GM18858 (cell line): ENCODE results near the gene FHIP2A.
"Not testable (repeated sequence)": the region's sequence is repeated elsewhere in the genome, so short reads cannot be mapped to it uniquely, and the experiment has no call there.

Source experiments
- ATAC-seq: cut with Tn5 transposase; IDR thresholded peaks from one replicate; pipeline ENCODE4 v1.9.1; 2021; ENCODE audit not compliant: unreplicated experiment

Gene FHIP2A

GRCh38 chr10:114811862-114812261 is 9.7 kb upstream of the FHIP2A start:
- no peak for ATAC-seq

GRCh38 chr10:114815791-114816190 is 5.8 kb upstream of the FHIP2A start:
- ATAC-seq = no peak

- ATAC-seq = no peak
These were observed 5.3 kb upstream of the FHIP2A start for GRCh38 chr10:114816308-114816707.

GRCh38 chr10:114819322-114819721 is 2.3 kb upstream of the FHIP2A start:
- ATAC-seq = no peak

- peak; percentile 23 for ATAC-seq
These were observed 399 bp downstream of the FHIP2A start for GRCh38 chr10:114821915-114822443.

- peak; percentile 14 for ATAC-seq
These were observed 980 bp downstream of the FHIP2A start for GRCh38 chr10:114822444-114823076.

- ATAC-seq = no peak
These were observed 1.5 kb downstream of the FHIP2A start for GRCh38 chr10:114823077-114823463.

- no peak for ATAC-seq
These were observed 2.8 kb downstream of the FHIP2A start for GRCh38 chr10:114824391-114824790.

GRCh38 chr10:114825513-114826253 is 4.1 kb downstream of the FHIP2A start:
- ATAC-seq = peak; percentile 60

- ATAC-seq = no peak
These were observed 7.8 kb downstream of the FHIP2A start for GRCh38 chr10:114829160-114829909.

- no peak for ATAC-seq
These were observed 9.7 kb downstream of the FHIP2A start for GRCh38 chr10:114831186-114831867.

GRCh38 chr10:114837690-114838089 is 16.1 kb downstream of the FHIP2A start:
- no peak for ATAC-seq

GRCh38 chr10:114839901-114840300 is 18.3 kb downstream of the FHIP2A start:
- ATAC-seq = no peak

GRCh38 chr10:114845978-114846693 is 24.6 kb downstream of the FHIP2A start:
- ATAC-seq = no peak

GRCh38 chr10:114847517-114847916 is 25.9 kb downstream of the FHIP2A start:
- ATAC-seq = not testable (repeated sequence)

GRCh38 chr10:114849674-114850073 is 28.1 kb downstream of the FHIP2A start:
- ATAC-seq = no peak

- ATAC-seq = no peak
These were observed 28.5 kb downstream of the FHIP2A start for GRCh38 chr10:114850126-114850525.

GRCh38 chr10:114851336-114851735 is 29.8 kb downstream of the FHIP2A start:
- no peak for ATAC-seq

GRCh38 chr10:114852197-114852596 is 30.6 kb downstream of the FHIP2A start:
- no peak for ATAC-seq

GRCh38 chr10:114854906-114855305 is 33.3 kb downstream of the FHIP2A start:
- no peak for ATAC-seq
